Activated T-helper 17 cell treated with anti-CD3 and anti-CD28 coated beads, Interleukin-2, amount 50 U/mL, for 72 hours (primary cell): ENCODE measurements around the gene IFNG-AS1. TPM values are rescaled to one million over a fixed set of nuclear protein-coding genes. Genes with fewer than 3 reads are reported as not detected.

Source experiments
- ATAC-seq: fragments of 150-1000 bp; cut with Tn5 transposase; replicated peaks from 2 replicates; pipeline ENCODE4 v1.10.0; 2021; ENCODE audit warnings: mild to moderate bottlenecking, moderate library complexity
- H3K27ac Mint-ChIP-seq: one replicate; pipeline ENCODE4 v1.8.0; 2022; ENCODE audit warnings: mixed read lengths
- H3K27me3 Mint-ChIP-seq: one replicate; pipeline ENCODE4 v1.8.0; 2022; ENCODE audit warnings: mixed read lengths
- H3K36me3 Mint-ChIP-seq: one replicate; pipeline ENCODE4 v1.8.0; 2022; ENCODE audit warnings: low read depth, mild to moderate bottlenecking, mixed read lengths
- H3K4me1 Mint-ChIP-seq: one replicate; pipeline ENCODE4 v1.8.0; 2022; ENCODE audit warnings: mixed read lengths
- H3K4me3 Mint-ChIP-seq: one replicate; pipeline ENCODE4 v1.8.0; 2022; ENCODE audit warnings: mild to moderate bottlenecking, mixed read lengths
- H3K9me3 Mint-ChIP-seq: one replicate; pipeline ENCODE4 v1.8.0; 2022; ENCODE audit warnings: mixed read lengths
- total RNA-seq, 2 donors: library from RNA; stranded (reverse); gene quantifications; one replicate each; pipeline ENCODE4 v1.2.3, GENCODE V29; 2022

IFNG-AS1 gene
- total RNA-seq, 2 donors from 2014 or later, result not detected

DNA sequence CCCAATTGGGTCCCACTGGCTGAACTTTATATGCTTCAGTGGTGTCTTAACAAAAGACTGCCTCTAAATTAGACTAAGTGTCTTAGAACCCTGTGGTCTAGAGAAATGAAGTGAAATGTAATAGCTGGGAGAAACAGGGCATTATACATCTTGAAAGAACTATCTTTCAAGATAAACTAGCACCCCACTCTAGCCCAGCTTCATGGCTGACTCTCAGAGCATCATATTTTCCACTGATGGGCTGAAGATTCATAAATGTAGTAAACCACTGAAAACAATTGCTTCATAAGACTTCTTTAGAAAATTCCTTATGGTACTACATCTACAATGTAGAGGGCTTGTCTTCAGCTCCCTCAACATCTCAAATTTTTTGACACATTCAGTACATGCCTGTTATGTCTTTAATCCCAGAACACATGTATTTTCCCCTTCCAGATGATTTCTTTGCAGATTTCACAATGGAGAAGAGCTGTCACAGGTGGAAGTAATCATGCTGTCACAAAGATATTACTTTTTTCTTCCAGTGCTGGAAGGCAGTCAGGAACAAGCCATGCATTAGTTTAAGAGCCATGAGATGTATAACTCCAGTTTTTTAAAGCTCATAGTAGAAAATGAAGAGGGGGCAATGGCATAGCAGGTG is 48.5 kb downstream of the IFNG-AS1 start:
- peak; percentile 49 for ATAC-seq
- H3K36me3 Mint-ChIP-seq, result no peaks in the 10 kb centered on the region
- no peaks in the 10 kb centered on the region for H3K9me3 Mint-ChIP-seq
- H3K27ac Mint-ChIP-seq, result peak overlapping the region; percentile 23
- H3K4me1 Mint-ChIP-seq, result peaks cover 33% of the 10 kb centered on the region
- no peaks in the 10 kb centered on the region for H3K27me3 Mint-ChIP-seq
- no peak overlapping the region for H3K4me3 Mint-ChIP-seq

DNA sequence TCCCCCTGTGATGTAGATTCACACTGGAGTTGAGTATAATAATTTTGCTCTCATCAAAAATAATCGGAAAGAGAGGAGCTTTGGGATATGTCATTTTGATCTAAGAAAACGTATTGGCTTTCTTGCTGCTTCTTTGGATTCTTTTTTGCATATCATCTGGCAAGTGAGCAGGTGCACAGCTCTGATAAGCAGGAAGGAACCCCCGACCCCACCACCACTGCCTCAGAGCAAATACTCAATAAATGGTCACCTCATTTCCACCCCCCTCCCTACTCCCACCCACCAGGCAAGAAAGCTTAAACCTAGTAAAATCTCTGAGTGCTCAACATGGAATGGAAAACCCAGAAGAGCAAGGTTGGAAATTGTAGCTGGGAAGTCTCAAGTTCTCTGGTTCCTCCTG is 49.4 kb downstream of the IFNG-AS1 start:
- no peak for ATAC-seq
- H3K27ac Mint-ChIP-seq, result no peak overlapping the region
- H3K4me1 Mint-ChIP-seq, result peaks cover 33% of the 10 kb centered on the region
- H3K27me3 Mint-ChIP-seq, result no peaks in the 10 kb centered on the region
- H3K4me3 Mint-ChIP-seq, result no peak overlapping the region
- H3K36me3 Mint-ChIP-seq, result no peaks in the 10 kb centered on the region
- H3K9me3 Mint-ChIP-seq, result no peaks in the 10 kb centered on the region

DNA sequence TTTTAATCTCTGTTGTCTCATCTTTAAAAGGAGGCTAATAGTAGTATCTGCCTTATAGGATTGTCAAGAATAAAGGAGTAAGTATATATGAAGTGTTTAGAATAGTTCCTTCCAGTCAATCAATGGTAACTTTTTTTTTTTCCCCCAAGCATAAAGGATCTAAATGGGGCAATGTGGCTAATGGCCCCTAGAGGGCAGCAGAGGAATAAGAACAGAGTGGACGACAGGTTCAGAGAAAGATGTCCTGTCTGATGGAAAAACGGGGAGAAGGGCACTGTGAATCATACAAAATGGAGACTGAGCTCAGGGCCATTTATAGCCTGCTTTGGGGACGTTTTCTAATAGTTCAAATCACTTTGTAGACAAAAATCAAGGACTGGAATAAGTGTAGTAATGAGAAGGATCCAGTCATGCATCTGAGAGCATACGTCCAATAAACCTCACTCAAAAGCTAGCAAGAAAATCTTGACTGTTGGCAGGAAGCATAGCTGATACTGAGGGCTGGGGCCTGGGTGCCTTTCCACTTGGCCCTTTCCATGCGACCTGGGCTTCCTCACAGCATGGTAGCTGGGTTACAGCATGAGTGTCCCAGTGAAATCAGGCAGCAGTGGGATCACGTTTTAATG is 51.3 kb downstream of the IFNG-AS1 start:
- peaks cover 33% of the 10 kb centered on the region for H3K4me1 Mint-ChIP-seq
- H3K4me3 Mint-ChIP-seq, result peak overlapping the region; percentile 59

GRCh38 chr12:68042212-68042699 is 53.0 kb downstream of the IFNG-AS1 start:
- Mint-ChIP-seq H3K4me1 (peaks cover 28% of the 10 kb centered on the region), H3K27me3 (no peaks in the 10 kb centered on the region), H3K4me3 (peak overlapping the region; percentile 59), H3K36me3 (no peaks in the 10 kb centered on the region), H3K27ac (peak overlapping the region; percentile 73), H3K9me3 (no peaks in the 10 kb centered on the region)
- peak; percentile 68 for ATAC-seq

More for the DNA sequence above, 51.3 kb downstream of the IFNG-AS1 start:
- no peaks in the 10 kb centered on the region for H3K27me3 Mint-ChIP-seq
- ATAC-seq, result peak; percentile 61
- H3K27ac Mint-ChIP-seq, result no peak overlapping the region
- H3K9me3 Mint-ChIP-seq, result no peaks in the 10 kb centered on the region
- no peaks in the 10 kb centered on the region for H3K36me3 Mint-ChIP-seq

GRCh38 chr12:68043435-68043834 is 54.2 kb downstream of the IFNG-AS1 start:
- Mint-ChIP-seq H3K36me3 (no peaks in the 10 kb centered on the region), H3K4me1 (peaks cover 20% of the 10 kb centered on the region), H3K27ac (no peak overlapping the region), H3K4me3 (no peak overlapping the region), H3K27me3 (no peaks in the 10 kb centered on the region), H3K9me3 (no peaks in the 10 kb centered on the region)
- ATAC-seq, result peak; percentile 46

GRCh38 chr12:68048648-68049297 is 59.5 kb downstream of the IFNG-AS1 start:
- no peaks in the 10 kb centered on the region for H3K27me3 Mint-ChIP-seq
- no peak overlapping the region for H3K27ac Mint-ChIP-seq
- ATAC-seq, result no peak
- H3K4me1 Mint-ChIP-seq, result no peaks in the 10 kb centered on the region
- H3K4me3 Mint-ChIP-seq, result no peak overlapping the region
- no peaks in the 10 kb centered on the region for H3K36me3 Mint-ChIP-seq
- H3K9me3 Mint-ChIP-seq, result no peaks in the 10 kb centered on the region

GRCh38 chr12:68056300-68056699 is 67.1 kb downstream of the IFNG-AS1 start:
- no peak overlapping the region for H3K4me3 Mint-ChIP-seq
- H3K9me3 Mint-ChIP-seq, result peaks cover 4% of the 10 kb centered on the region
- H3K36me3 Mint-ChIP-seq, result no peaks in the 10 kb centered on the region
- H3K27ac Mint-ChIP-seq, result no peak overlapping the region
- H3K27me3 Mint-ChIP-seq, result no peaks in the 10 kb centered on the region
- no peak for ATAC-seq
- H3K4me1 Mint-ChIP-seq, result no peaks in the 10 kb centered on the region

GRCh38 chr12:68063900-68064590 is 74.8 kb downstream of the IFNG-AS1 start:
- no peak for ATAC-seq
- Mint-ChIP-seq H3K27me3 (peaks cover 6% of the 10 kb centered on the region), H3K36me3 (no peaks in the 10 kb centered on the region), H3K4me3 (no peak overlapping the region), H3K27ac (no peak overlapping the region), H3K9me3 (peaks cover 23% of the 10 kb centered on the region), H3K4me1 (no peaks in the 10 kb centered on the region)

GRCh38 chr12:68065163-68065562 is 75.9 kb downstream of the IFNG-AS1 start:
- ATAC-seq, result no peak
- Mint-ChIP-seq H3K4me3 (no peak overlapping the region), H3K27ac (no peak overlapping the region), H3K27me3 (peaks cover 6% of the 10 kb centered on the region), H3K9me3 (peaks cover 18% of the 10 kb centered on the region), H3K36me3 (no peaks in the 10 kb centered on the region), H3K4me1 (no peaks in the 10 kb centered on the region)

DNA sequence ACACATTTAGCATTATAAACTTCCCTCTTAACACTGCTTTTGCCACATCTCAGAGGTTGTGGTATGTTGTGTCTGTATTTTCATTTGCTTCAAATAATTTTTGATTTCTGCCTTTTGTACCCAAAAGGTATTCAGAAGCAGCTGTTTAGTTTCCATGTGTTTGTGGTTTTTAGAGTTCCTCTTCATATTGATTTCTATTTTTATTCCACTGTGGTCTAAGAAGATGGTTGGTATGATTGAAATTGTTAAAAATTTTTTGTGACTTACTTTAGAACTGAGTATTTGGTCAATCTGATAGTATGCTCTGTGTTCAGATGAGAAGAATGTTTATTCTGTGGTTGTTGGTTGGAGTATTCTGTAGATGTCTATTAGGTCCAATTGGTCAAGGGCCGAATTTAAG is 76.4 kb downstream of the IFNG-AS1 start:
- no peak overlapping the region for H3K4me3 Mint-ChIP-seq
- H3K9me3 Mint-ChIP-seq, result peaks cover 18% of the 10 kb centered on the region
- no peaks in the 10 kb centered on the region for H3K36me3 Mint-ChIP-seq
- H3K27ac Mint-ChIP-seq, result no peak overlapping the region
- H3K4me1 Mint-ChIP-seq, result no peaks in the 10 kb centered on the region
- no peak for ATAC-seq
- peaks cover 6% of the 10 kb centered on the region for H3K27me3 Mint-ChIP-seq

DNA sequence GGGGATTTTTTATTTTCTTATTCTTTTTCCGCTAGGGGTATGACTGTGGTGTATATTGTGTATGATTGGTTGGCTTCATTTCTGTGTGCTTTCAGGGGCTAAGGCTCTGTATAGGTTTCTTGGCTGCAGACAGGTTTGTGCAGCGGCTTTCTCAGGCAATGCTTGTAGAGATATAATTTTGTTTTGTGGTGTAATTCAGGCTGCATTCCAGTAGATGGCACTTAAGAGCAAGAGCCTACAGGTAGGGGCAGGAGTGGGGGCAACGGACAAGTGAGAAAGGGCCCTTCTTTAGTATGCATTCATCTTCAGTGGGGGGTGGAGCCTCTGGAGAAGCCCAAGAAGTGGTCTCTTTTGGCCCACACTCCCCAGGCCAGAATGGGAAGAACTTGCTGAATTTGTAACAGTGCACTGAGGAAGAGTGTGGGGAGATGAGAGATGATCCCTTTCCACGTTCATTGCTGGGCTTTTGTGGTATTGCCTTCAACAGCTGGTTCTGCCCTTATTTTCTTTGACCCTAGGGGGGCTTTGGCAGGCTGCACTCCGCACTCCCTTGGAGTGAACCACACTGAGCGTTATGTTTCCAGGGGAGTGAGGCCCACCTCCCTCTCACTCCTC is 78.6 kb downstream of the IFNG-AS1 start:
- Mint-ChIP-seq H3K4me1 (no peaks in the 10 kb centered on the region), H3K4me3 (no peak overlapping the region), H3K9me3 (peaks cover 10% of the 10 kb centered on the region), H3K36me3 (no peaks in the 10 kb centered on the region), H3K27me3 (peaks cover 6% of the 10 kb centered on the region), H3K27ac (no peak overlapping the region)
- no peak for ATAC-seq

DNA sequence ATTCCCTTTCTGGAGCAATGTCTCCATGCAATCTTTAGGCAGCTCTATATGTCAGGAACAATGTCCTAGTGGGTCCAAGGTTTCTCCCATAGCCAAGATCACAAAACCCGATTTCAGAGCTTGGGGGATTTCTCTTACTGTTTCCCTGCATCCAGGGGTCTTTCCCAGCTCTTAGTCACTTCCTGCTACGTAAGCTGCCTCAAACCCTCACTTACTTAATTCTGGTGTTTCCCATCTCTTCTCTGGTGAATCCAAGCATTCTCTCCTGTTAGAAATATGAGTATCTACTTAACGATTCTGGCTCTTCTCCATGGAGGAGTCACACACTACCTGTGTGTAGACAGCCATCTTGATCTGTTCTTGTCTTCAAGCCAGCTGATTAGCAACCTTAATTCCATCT is 80.0 kb downstream of the IFNG-AS1 start:
- Mint-ChIP-seq H3K4me1 (no peaks in the 10 kb centered on the region), H3K27ac (no peak overlapping the region), H3K4me3 (no peak overlapping the region), H3K27me3 (peaks cover 6% of the 10 kb centered on the region), H3K9me3 (peaks cover 10% of the 10 kb centered on the region), H3K36me3 (no peaks in the 10 kb centered on the region)
- no peak for ATAC-seq
